Fibroblast of lung (primary cell): Measurements from ENCODE around the gene DAPK1. TPM values are rescaled to one million over a fixed set of nuclear protein-coding genes. Genes with fewer than 3 reads are reported as not detected.

Source experiments
- DNase-seq, 2 donors: peaks; one replicate each; pipeline versions ENCODE4 v3.0.0 to v3.0.0-alpha.2; 2010; ENCODE audit warnings: low read depth in 2 of 2
- H2AFZ ChIP-seq: 2 replicates; pipeline ENCODE4 v1.5.1; 2012; ENCODE audit warnings: low read length, control low read depth, inconsistent platforms
- H3K27ac ChIP-seq: 2 replicates; pipeline ENCODE4 v1.5.1; 2011; ENCODE audit warnings: low read length, control low read depth; ENCODE audit not compliant: insufficient read depth
- H3K27me3 ChIP-seq: 2 replicates; pipeline ENCODE4 v1.5.1; 2011; ENCODE audit warnings: mild to moderate bottlenecking, low read length; ENCODE audit not compliant: control insufficient read depth, insufficient read depth
- H3K36me3 ChIP-seq: 2 replicates; pipeline ENCODE4 v1.5.1; 2011; ENCODE audit warnings: low read length; ENCODE audit not compliant: control insufficient read depth, insufficient read depth
- H3K4me1 ChIP-seq: 2 replicates; pipeline ENCODE4 v1.5.1; 2011; ENCODE audit warnings: low read length; ENCODE audit not compliant: control insufficient read depth, insufficient read depth; ENCODE audit errors: extremely low read depth
- H3K4me2 ChIP-seq: 2 replicates; pipeline ENCODE4 v1.5.1; 2011; ENCODE audit warnings: low read length, control low read depth; ENCODE audit not compliant: insufficient read depth; ENCODE audit errors: extremely low read depth
- H3K4me3 ChIP-seq, 4 experiments: fragments of 200-600 bp in 1 of 4; sonication (generic) in 1 of 4; replicated peaks in 1 of 4; 2 replicates each; pipeline ENCODE4 v1.5.1; 2011 to 2016; ENCODE audit warnings: low read length in 4 of 4, low read depth in 3 of 4, mild to moderate bottlenecking in 3 of 4, control low read depth in 2 of 4, inconsistent platforms in 1 of 4, mixed read lengths in 1 of 4; ENCODE audit not compliant: insufficient read depth in 1 of 4; ENCODE audit errors: control extremely low read depth in 1 of 4
- H3K79me2 ChIP-seq: 2 replicates; pipeline ENCODE4 v1.5.1; 2012; ENCODE audit warnings: mild to moderate bottlenecking, low read length, inconsistent platforms; ENCODE audit not compliant: control insufficient read depth, insufficient read depth
- H3K9ac ChIP-seq: 2 replicates; pipeline ENCODE4 v1.5.1; 2011; ENCODE audit warnings: mild to moderate bottlenecking, low read length, control low read depth; ENCODE audit not compliant: insufficient read depth
- H3K9me3 ChIP-seq: 2 replicates; pipeline ENCODE4 v1.5.1; 2012; ENCODE audit warnings: low read depth, low read length; ENCODE audit not compliant: control insufficient read depth, insufficient read depth
- H4K20me1 ChIP-seq: 2 replicates; pipeline ENCODE4 v1.5.1; 2011; ENCODE audit warnings: low read length; ENCODE audit not compliant: control insufficient read depth, insufficient read depth; ENCODE audit errors: extremely low read depth
- CTCF ChIP-seq, 2 donors: IDR thresholded peaks in 1 of 2; conservative IDR thresholded peaks in 1 of 2; 1 replicate in 1 of 2; 2 replicates in 1 of 2; pipeline ENCODE4 v1.5.1; 2011 to 2012; ENCODE audit warnings: low read length in 2 of 2, control low read depth in 1 of 2, inconsistent platforms in 1 of 2, low read depth in 1 of 2, mild to moderate bottlenecking in 1 of 2
- EZH2 ChIP-seq: IDR thresholded peaks from 2 replicates; pipeline ENCODE4 v1.5.1; 2012; ENCODE audit warnings: low read length, control low read depth, mild to moderate bottlenecking; ENCODE audit errors: missing control alignments
- polyA plus RNA-seq, 2 donors: library from polyadenylated mRNA; depleted of rRNA in 1 of 2; stranded (reverse) in 1 of 2; unstranded in 1 of 2; fragments of >200 nt; gene quantifications; 2 replicates each; pipeline ENCODE4 v1.2.1, GENCODE V29; 2011 to 2012; ENCODE audit warnings: missing spikeins in 1 of 2
- total RNA-seq: library from RNA; depleted of rRNA; stranded (reverse); fragments of >200 nt; gene quantifications from 2 replicates; pipeline ENCODE4 v1.2.1, GENCODE V29; 2014

The DAPK1 gene
- total and polyA plus RNA-seq, 2 donors (not counting 1 experiment from before 2014, with no cell fraction given): 1.1 to 15.5 TPM

- Histone ChIP-seq H3K4me1 (peaks cover 3% of the 10 kb centered on the region), H3K27ac (no peak overlapping the region), H3K27me3 (no peaks in the 10 kb centered on the region), H3K9ac (no peak overlapping the region), H3K4me2 (no peak overlapping the region), H3K9me3 (no peaks in the 10 kb centered on the region), H2AFZ (no peak overlapping the region), H4K20me1 (no peaks in the 10 kb centered on the region), H3K4me3 (no peak overlapping the region), H3K79me2 (no peaks in the 10 kb centered on the region), H3K36me3 (no peaks in the 10 kb centered on the region)
- no peak for TF ChIP-seq EZH2
- TF ChIP-seq CTCF (conservative IDR thresholded peaks at IDR 0.05 in 1 of 2, IDR thresholded peaks at IDR 0.05 in 1 of 2; ENCODE audit: low read depth in 1 of 2, low read length in 2 of 2): no peak
- DNase-seq: peak in 1 of 2 donors; percentile 55
Observed at GRCh38 chr9:87596862-87597261, 99.2 kb downstream of the DAPK1 start.

DNA sequence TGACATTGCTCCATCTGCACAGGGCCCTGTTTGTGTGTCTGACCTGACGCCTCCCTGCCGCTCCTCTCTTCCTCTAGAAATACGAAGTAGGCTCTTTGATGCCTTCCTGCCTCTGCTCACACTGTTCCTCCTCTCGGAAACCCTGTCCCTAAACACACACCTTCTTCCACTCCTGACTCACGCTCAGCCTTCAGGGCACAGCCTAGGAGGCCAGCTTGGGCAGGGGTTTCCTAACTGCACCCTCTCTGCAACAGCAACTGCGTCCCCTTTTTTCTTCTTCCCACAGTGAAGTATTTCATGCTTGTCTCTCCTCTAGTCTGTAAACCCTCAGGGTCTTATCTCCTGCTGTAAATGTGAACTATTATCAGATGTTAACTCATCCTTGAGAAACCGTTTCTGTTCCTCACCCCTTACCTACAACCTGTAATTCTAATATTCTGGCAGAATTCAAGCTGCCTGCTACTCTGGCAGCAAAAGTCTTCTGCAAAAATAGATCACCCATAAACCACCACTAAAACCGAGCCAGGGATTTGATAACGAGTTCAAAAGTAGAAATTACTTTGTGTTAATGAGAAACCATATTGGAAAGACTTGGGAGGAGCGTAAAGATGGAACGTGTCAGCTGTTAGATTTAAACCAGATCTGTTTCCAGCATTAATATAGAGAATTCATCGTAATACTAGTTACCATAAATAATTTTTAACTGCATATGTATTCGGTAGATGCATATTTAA is 100.2 kb downstream of the DAPK1 start:
- H3K27me3 ChIP-seq: no peaks in the 10 kb centered on the region
- no peak overlapping the region for H3K4me3 ChIP-seq
- H4K20me1 ChIP-seq: no peaks in the 10 kb centered on the region
- H3K9ac ChIP-seq: no peak overlapping the region
- peaks cover 2% of the 10 kb centered on the region for H3K4me1 ChIP-seq
- TF ChIP-seq CTCF (conservative IDR thresholded peaks at IDR 0.05 in 1 of 2, IDR thresholded peaks at IDR 0.05 in 1 of 2; ENCODE audit: low read depth in 1 of 2, low read length in 2 of 2) (no peak), EZH2 (no peak)
- H3K9me3 ChIP-seq: no peaks in the 10 kb centered on the region
- H3K79me2 ChIP-seq: no peaks in the 10 kb centered on the region
- H3K27ac ChIP-seq: no peak overlapping the region
- no peak overlapping the region for H2AFZ ChIP-seq
- no peak for DNase-seq
- no peak overlapping the region for H3K4me2 ChIP-seq
- no peaks in the 10 kb centered on the region for H3K36me3 ChIP-seq

GRCh38 chr9:87599901-87600610 is 102.4 kb downstream of the DAPK1 start:
- Histone ChIP-seq H3K9me3 (no peaks in the 10 kb centered on the region), H2AFZ (no peak overlapping the region), H3K9ac (no peak overlapping the region), H3K4me3 (peak overlapping the region in 2 of 4 experiments; percentile 12 to 39), H3K79me2 (no peaks in the 10 kb centered on the region), H3K4me1 (no peaks in the 10 kb centered on the region), H3K4me2 (peak overlapping the region; percentile 74), H3K36me3 (no peaks in the 10 kb centered on the region), H4K20me1 (no peaks in the 10 kb centered on the region), H3K27me3 (no peaks in the 10 kb centered on the region), H3K27ac (no peak overlapping the region)
- TF ChIP-seq CTCF (conservative IDR thresholded peaks at IDR 0.05 in 1 of 2, IDR thresholded peaks at IDR 0.05 in 1 of 2; ENCODE audit: low read depth in 1 of 2, low read length in 2 of 2): no peak
- DNase-seq: peak; percentile 90 to 94
